ENCODE data around the gene SEMA3G.

Gene SEMA3G

GRCh38 chr3:52408466-52408865 is 36.4 kb downstream of the SEMA3G start:
- no peak for DNase-seq

GRCh38 chr3:52407779-52408178 is 37.1 kb downstream of the SEMA3G start:
- DNase-seq = no peak

DNA sequence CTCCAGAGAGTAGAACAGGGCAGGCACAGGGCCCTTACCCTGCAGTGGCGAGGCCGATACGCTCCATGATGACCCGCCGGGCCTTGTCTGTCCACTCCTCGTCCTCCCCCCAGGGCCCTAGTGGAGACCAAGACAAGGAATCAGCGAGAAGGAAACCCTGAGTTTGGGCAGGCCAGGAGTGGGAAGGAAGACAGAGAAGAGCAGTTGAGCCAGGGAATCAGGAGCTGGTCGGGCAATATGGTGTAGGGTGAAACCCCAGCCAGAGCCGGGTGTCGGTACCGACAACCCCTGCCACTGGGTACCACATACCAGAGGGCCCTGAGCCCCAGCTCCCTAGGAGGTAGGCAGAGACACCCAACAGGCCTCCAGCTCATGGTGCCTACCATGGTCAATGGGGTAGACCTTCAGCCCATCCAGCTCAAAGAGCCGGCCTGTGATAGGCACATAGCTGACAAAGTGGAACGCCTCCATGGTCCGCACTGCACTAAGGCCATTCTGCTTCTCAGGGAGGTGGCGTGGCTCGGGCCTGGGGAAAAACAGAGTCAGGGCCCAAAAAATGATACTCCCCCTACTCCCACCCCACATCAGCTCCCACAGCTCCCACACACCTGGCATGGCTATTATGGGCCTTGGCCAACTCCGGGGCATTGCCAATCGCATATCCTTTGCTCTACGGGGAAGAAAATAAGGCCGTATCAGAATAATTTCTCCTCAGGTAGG is 38.0 kb downstream of the SEMA3G start:
- no peak for DNase-seq

GRCh38 chr3:52406231-52406661 is 38.7 kb downstream of the SEMA3G start:
- no peak for DNase-seq

- DNase-seq = no peak
Measured at GRCh38 chr3:52405601-52406110, 39.2 kb downstream of the SEMA3G start.

DNA sequence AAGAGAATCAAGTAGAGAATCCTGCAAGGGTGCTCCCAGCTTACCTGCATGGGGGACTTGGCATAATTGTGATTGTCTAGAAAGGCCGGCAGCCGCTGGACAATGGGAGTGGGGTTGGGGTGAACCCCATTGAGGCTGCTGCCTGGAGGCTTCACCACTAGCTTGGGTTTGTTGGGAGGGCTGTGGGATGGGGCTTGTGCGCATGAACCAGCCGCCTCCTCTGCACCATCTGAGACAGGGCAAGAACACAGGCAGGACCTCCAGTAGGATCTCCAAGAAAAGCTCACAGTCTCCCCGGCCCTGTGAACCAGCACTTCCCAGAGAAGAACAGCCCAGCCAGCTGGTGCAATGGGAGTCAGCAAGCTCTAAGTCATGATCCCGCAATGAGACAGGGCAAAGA is 39.8 kb downstream of the SEMA3G start:
- DNase-seq = no peak

DNA sequence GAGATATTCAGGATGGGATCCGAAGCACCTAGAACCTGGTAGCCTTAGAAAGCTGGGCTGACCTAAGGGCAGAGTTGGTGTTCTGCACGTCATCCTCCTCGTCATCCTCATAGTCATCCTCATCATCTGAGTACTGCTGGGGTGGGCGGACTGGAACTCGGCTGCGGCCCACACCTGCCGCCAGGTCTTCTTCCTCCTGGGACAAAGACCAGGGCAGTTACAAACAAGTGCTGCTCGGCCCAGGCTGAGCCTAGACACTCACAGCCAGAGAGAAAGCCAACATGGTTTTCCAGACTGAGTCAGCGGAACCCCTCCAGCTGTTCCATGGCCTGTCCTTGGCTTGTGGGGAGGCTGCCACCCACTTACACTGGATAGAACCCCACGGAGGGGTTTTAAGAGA is 40.5 kb downstream of the SEMA3G start:
- no peak for DNase-seq

- DNase-seq = no peak
Measured at GRCh38 chr3:52403955-52404354, 40.9 kb downstream of the SEMA3G start.

GRCh38 chr3:52403271-52403841 is 41.5 kb downstream of the SEMA3G start:
- DNase-seq = no peak

- no peak for DNase-seq
Measured at GRCh38 chr3:52402706-52403270, 42.1 kb downstream of the SEMA3G start.

GRCh38 chr3:52402101-52402521 is 42.8 kb downstream of the SEMA3G start:
- DNase-seq = no peak

- DNase-seq = no peak
Measured at GRCh38 chr3:52401551-52401950, 43.4 kb downstream of the SEMA3G start.

GRCh38 chr3:52401021-52401420 is 43.9 kb downstream of the SEMA3G start:
- DNase-seq = no peak

DNA sequence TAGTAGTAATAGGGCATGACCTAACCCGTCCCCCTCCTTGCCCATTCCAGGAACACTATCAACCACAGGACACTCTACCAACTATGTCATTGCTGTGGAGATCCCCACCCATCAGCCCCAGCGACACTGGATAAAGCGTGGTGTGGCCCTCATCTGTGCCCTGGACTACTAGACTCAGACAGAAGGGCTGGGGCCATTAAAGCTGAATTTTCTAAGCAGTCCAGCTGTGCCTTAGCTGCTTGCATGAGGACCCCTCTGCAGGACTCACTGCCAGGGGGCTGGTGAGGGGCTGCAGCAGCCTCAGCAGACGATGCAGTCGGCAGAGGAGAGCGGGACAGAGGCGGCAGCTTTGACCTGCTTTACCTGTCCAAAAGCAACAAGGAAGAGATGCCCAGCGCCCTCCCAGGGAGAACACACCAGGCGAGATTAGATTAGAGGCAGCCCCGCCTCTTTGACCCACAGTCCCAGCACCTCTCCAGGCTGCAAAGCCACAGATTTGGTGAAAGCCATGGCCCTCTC is 44.6 kb downstream of the SEMA3G start:
- no peak for DNase-seq

DNA sequence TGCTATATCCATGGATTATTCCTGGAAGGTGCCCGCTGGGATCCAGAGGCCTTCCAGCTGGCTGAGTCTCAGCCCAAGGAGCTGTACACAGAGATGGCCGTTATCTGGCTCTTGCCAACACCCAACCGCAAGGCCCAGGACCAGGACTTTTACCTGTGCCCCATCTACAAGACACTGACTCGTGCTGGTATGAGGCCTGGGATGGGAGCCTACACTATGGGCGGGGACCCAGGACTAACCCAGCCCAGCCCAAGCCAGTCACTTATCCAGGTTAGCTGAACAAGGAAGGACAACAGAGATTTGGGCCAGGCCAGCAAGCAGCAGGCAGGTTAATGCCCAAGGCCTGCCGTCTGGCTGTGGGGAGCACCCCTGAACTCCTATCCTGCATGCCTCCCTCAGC is 45.3 kb downstream of the SEMA3G start:
- no peak for DNase-seq

GRCh38 chr3:52399131-52399530 is 45.8 kb downstream of the SEMA3G start:
- no peak for DNase-seq

- DNase-seq = no peak
Measured at GRCh38 chr3:52398670-52399081, 46.2 kb downstream of the SEMA3G start.

GRCh38 chr3:52397676-52398399 is 47.1 kb downstream of the SEMA3G start:
- no peak for DNase-seq

- no peak for DNase-seq
Measured at GRCh38 chr3:52396907-52397591, 47.9 kb downstream of the SEMA3G start.

DNA sequence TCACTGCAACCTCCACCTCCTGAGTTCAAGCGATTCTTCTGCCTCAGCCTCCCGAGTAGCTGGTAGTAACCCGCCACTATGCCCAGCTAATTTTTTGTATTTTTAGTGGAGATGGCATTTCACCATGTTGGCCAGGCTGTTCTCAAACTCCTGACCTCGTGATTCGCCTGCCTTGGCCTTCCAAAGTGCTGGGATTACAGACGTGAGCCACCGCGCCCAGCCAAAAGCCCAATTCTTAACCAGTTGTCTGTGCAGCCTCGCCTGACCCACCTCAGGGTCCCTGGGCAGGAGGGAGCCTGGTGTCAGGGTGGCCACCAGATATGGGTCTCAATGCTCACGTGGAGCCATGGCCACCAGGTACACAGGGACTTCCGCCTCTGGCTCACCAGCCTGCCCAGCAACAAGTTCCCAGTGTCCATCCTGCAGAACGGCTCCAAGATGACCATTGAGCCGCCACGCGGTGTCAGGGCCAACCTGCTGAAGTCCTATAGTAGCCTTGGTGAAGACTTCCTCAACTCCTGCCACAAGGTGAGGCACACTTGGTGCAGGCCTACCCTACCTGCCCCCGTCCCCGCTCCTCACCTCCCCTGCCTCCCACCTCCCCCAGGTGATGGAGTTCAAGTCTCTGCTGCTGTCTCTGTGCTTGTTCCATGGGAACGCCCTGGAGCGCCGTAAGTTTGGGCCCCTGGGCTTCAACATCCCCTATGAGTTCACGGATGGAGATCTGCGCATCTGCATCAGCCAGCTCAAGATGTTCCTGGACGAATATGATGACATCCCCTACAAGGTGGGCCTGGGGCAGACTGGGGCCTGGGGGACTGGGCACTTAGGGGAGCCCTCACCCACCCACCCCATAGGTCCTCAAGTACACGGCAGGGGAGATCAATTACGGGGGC is 48.6 kb downstream of the SEMA3G start:
- DNase-seq = no peak

GRCh38 chr3:52395503-52395865 is 49.4 kb downstream of the SEMA3G start:
- no peak for DNase-seq
